Measurements from ENCODE around the gene PDGFRB. TPM values are rescaled to one million over a fixed set of nuclear protein-coding genes. Genes with fewer than 3 reads are reported as not detected.

The PDGFRB gene
- total RNA-seq, 1 experiment from 2014 or later, result not detected

DNA sequence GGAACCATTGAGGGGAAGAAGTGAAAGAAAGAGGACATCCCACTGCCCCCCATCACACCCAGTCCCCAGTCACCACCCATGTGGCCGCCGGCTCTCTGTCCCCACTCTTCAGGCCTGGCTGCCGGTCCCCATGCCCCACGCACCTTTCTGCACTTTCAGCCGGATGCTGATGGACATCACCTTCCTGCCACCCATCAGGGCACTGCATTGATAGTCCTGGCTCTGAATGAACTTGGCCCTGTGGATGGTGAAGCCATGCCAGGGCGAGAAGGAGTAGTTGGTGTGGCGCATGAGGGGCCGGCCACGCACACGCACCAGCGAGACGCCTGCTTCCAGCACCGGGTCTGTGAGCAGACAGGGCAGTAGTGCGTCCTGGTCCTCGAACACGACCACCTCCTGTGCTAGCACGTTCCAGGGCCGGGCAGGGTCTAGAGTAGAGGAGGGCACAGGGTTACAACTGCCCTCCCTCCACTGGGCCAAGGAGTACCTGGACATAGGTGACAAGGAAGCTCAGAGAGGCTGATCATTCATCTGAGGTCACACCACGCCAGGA lies 75.7 kb downstream of the PDGFRB start:
- ChIA-PET CTCF (no interaction called here), POLR2A (ENCODE audit: unreplicated experiment) (no interaction called here)
- intact Hi-C loops (cut with micrococcal nuclease; ENCODE audit: unreplicated experiment), result no loop called here
- no peak overlapping the region for H2AFZ ChIP-seq
- H3K4me2 ChIP-seq, result no peak overlapping the region
- H3K9me3 ChIP-seq (ENCODE audit: insufficient read depth, low read depth), result no peaks in the 10 kb centered on the region
- no peaks in the 10 kb centered on the region for H3K4me1 ChIP-seq (replicated peaks; ENCODE audit: insufficient read depth)
- TF ChIP-seq CTCF (conservative IDR thresholded peaks at IDR 0.05) (no peak), EZH2 (IDR thresholded peaks at IDR 0.05; ENCODE audit: low read depth) (no peak)
- H3K27ac ChIP-seq, result no peak overlapping the region
- no TSS peak for BruUV-seq (replicated peaks)
- no peaks in the 10 kb centered on the region for H4K20me1 ChIP-seq (ENCODE audit: insufficient read depth)
- H3K9me2 ChIP-seq (ENCODE audit: insufficient read depth), result no peaks in the 10 kb centered on the region
- no peaks in the 10 kb centered on the region for H3K79me2 ChIP-seq (ENCODE audit: low read depth)
- no peaks in the 10 kb centered on the region for H3F3A ChIP-seq (ENCODE audit: insufficient read depth, low read depth)
- no peak for DNase-seq
- no peaks in the 10 kb centered on the region for H3K36me3 ChIP-seq (ENCODE audit: low read depth)
- H3K4me3 ChIP-seq, result no peak overlapping the region
- peaks cover 21% of the 10 kb centered on the region for H3K27me3 ChIP-seq (ENCODE audit: insufficient read depth, low read depth)

GRCh38 chr5:150078802-150079689 lies 76.6 kb downstream of the PDGFRB start:
- intact Hi-C loops (cut with micrococcal nuclease; ENCODE audit: unreplicated experiment), result no loop called here
- H4K20me1 ChIP-seq (ENCODE audit: insufficient read depth), result no peaks in the 10 kb centered on the region

More at GRCh38 chr5:150078802-150079689, 76.6 kb downstream of the PDGFRB start:
- no peaks in the 10 kb centered on the region for H3K9me3 ChIP-seq (ENCODE audit: insufficient read depth, low read depth)
- H2AFZ ChIP-seq, result no peak overlapping the region
- H3F3A ChIP-seq (ENCODE audit: insufficient read depth, low read depth), result no peaks in the 10 kb centered on the region
- no peak overlapping the region for H3K4me2 ChIP-seq
- H3K27ac ChIP-seq, result no peak overlapping the region
- H3K27me3 ChIP-seq (ENCODE audit: insufficient read depth, low read depth), result peaks cover 27% of the 10 kb centered on the region
- no peaks in the 10 kb centered on the region for H3K9me2 ChIP-seq (ENCODE audit: insufficient read depth)
- H3K36me3 ChIP-seq (ENCODE audit: low read depth), result no peaks in the 10 kb centered on the region
- H3K79me2 ChIP-seq (ENCODE audit: low read depth), result no peaks in the 10 kb centered on the region
- ChIA-PET POLR2A (ENCODE audit: unreplicated experiment) (no interaction called here), CTCF (no interaction called here)
- DNase-seq, result no peak
- TF ChIP-seq EZH2 (IDR thresholded peaks at IDR 0.05; ENCODE audit: low read depth) (no peak), CTCF (conservative IDR thresholded peaks at IDR 0.05) (no peak)
- no peak overlapping the region for H3K4me3 ChIP-seq
- no peaks in the 10 kb centered on the region for H3K4me1 ChIP-seq (replicated peaks; ENCODE audit: insufficient read depth)
- no TSS peak for BruUV-seq (replicated peaks)

Measured in PC-9 (cell line).